H1 (cell line): Measurements from ENCODE around the gene ACTR1A. TPM values are rescaled to one million over a fixed set of nuclear protein-coding genes. Genes with fewer than 3 reads are reported as not detected.

Source experiments
- CTCF ChIA-PET: fragments of 300-600 bp; sonication (Branson Sonifier 250); formaldehyde crosslinking; loops from one replicate; lab custom pipeline; 2021; ENCODE audit not compliant: partially characterized antibody; lab: Charles Lee
- POLR2A ChIA-PET: fragments of 300-600 bp; sonication (Branson Sonifier 250); formaldehyde crosslinking; loops from one replicate; lab custom pipeline; 2021; ENCODE audit warnings: inconsistent platforms; ENCODE audit not compliant: partially characterized antibody; lab: Charles Lee
- DNase-seq, 2 experiments: peaks; one replicate each; pipeline versions ENCODE4 v3.0.0 to v3.0.0-alpha.2; 2010 to 2022; ENCODE audit warnings: low spot score in 2 of 2, low read depth in 1 of 2, mixed read lengths in 1 of 2
- FAIRE-seq: peaks from 2 replicates; lab custom pipeline; 2011; peaks lifted over from hg19 to GRCh38; lab: Jason Lieb, UNC
- H2AFZ ChIP-seq: 2 replicates; pipeline ENCODE4 v1.8.1; 2012; ENCODE audit warnings: low read length, inconsistent platforms
- H2AK5ac ChIP-seq: 2 replicates; pipeline ENCODE4 v1.6.1; 2013; ENCODE audit warnings: low read depth, low read length
- H2BK120ac ChIP-seq: replicated peaks from 2 replicates; pipeline ENCODE3; 2013; ENCODE audit warnings: low read depth, low read length, inconsistent platforms
- H2BK12ac ChIP-seq: 2 replicates; pipeline ENCODE4 v1.6.1; 2013; ENCODE audit warnings: low read depth, low read length
- H2BK15ac ChIP-seq: 2 replicates; pipeline ENCODE4 v1.6.1; 2013; ENCODE audit warnings: low read length
- H2BK20ac ChIP-seq: 2 replicates; pipeline ENCODE4 v1.6.1; 2013; ENCODE audit warnings: low read length
- H2BK5ac ChIP-seq: 2 replicates; pipeline ENCODE4 v1.6.1; 2013; ENCODE audit warnings: low read depth, low read length
- H3K14ac ChIP-seq: 2 replicates; pipeline ENCODE4 v1.6.1; 2013; ENCODE audit warnings: inconsistent platforms; ENCODE audit not compliant: insufficient read length
- H3K18ac ChIP-seq: 2 replicates; pipeline ENCODE4 v1.6.1; 2013; ENCODE audit warnings: low read length; ENCODE audit errors: extremely low read depth
- H3K23ac ChIP-seq: 2 replicates; pipeline ENCODE4 v1.6.1; 2013; ENCODE audit warnings: inconsistent platforms; ENCODE audit not compliant: insufficient read length
- H3K23me2 ChIP-seq: 2 replicates; pipeline ENCODE4 v1.6.1; 2013; ENCODE audit warnings: low read depth, low read length
- H3K27ac ChIP-seq: 2 replicates; pipeline ENCODE4 v1.6.1; 2011; ENCODE audit warnings: low read depth, low read length, inconsistent platforms
- H3K27me3 ChIP-seq, 4 experiments: replicated peaks in 1 of 4; 1 replicate in 1 of 4; 2 replicates in 3 of 4; pipeline versions ENCODE4 v1.6.1 to v1.8.1; 2011 to 2013; ENCODE audit warnings: low read length in 3 of 4, mild to moderate bottlenecking in 3 of 4, inconsistent platforms in 2 of 4, mixed read lengths in 2 of 4, moderate library complexity in 1 of 4; ENCODE audit not compliant: control insufficient read depth in 3 of 4, insufficient read depth in 3 of 4; ENCODE audit errors: extremely low read depth in 1 of 4
- H3K36me3 ChIP-seq, 4 experiments: 2 replicates each; pipeline versions ENCODE4 v1.6.1 to v1.8.1; 2011 to 2013; ENCODE audit warnings: mild to moderate bottlenecking in 4 of 4, low read length in 3 of 4, moderate library complexity in 2 of 4, control low read depth in 1 of 4, inconsistent platforms in 1 of 4; ENCODE audit not compliant: insufficient read depth in 4 of 4, control insufficient read depth in 2 of 4
- H3K4ac ChIP-seq: replicated peaks from 2 replicates; pipeline ENCODE3; 2013; ENCODE audit warnings: low read length, low read depth, mixed read lengths, inconsistent platforms; ENCODE audit not compliant: insufficient read length
- H3K4me1 ChIP-seq, 4 experiments: replicated peaks in 1 of 4; 1 replicate in 1 of 4; 2 replicates in 3 of 4; pipeline versions ENCODE4 v1.6.1 to v1.8.1; 2011 to 2013; ENCODE audit warnings: low read length in 3 of 4, inconsistent platforms in 2 of 4, mixed read lengths in 1 of 4; ENCODE audit not compliant: insufficient read depth in 4 of 4, control insufficient read depth in 3 of 4
- H3K4me2 ChIP-seq, 2 experiments: 2 replicates each; pipeline versions ENCODE4 v1.6.1 to v1.8.1; 2011 to 2013; ENCODE audit warnings: low read depth in 2 of 2, low read length in 2 of 2, control low read depth in 1 of 2, inconsistent platforms in 1 of 2, mild to moderate bottlenecking in 1 of 2; ENCODE audit not compliant: insufficient read depth in 1 of 2
- H3K4me3 ChIP-seq, 4 experiments: fragments of 200-600, 300-600 bp in 1 of 4; sonication (generic), shearing (Covaris generic), sonication (Bioruptor Twin) in 1 of 4; 2 replicates each; pipeline versions ENCODE4 v1.5.1 to v1.8.1; 2011 to 2016; ENCODE audit warnings: low read length in 4 of 4, low read depth in 3 of 4, control low read depth in 2 of 4, inconsistent platforms in 2 of 4, mild to moderate bottlenecking in 2 of 4, mixed read lengths in 1 of 4, moderate library complexity in 1 of 4; ENCODE audit not compliant: insufficient read depth in 2 of 4; ENCODE audit errors: extremely low read depth in 1 of 4
- H3K56ac ChIP-seq: replicated peaks from 2 replicates; pipeline ENCODE3; 2013; ENCODE audit warnings: low read depth, mild to moderate bottlenecking, mixed read lengths, low read length, inconsistent platforms; ENCODE audit not compliant: insufficient read length
- H3K79me1 ChIP-seq: 2 replicates; pipeline ENCODE4 v1.6.1; 2013; ENCODE audit warnings: low read depth, low read length, control low read depth
- H3K79me2 ChIP-seq, 2 experiments: 2 replicates each; pipeline versions ENCODE4 v1.6.1 to v1.8.1; 2012 to 2013; ENCODE audit warnings: low read length in 2 of 2, mild to moderate bottlenecking in 2 of 2, inconsistent platforms in 1 of 2; ENCODE audit not compliant: insufficient read depth in 2 of 2, control insufficient read depth in 1 of 2
- H3K9ac ChIP-seq, 4 experiments: replicated peaks in 1 of 4; 1 replicate in 1 of 4; 2 replicates in 3 of 4; pipeline versions ENCODE4 v1.6.1 to v1.8.1; 2011 to 2013; ENCODE audit warnings: low read depth in 3 of 4, low read length in 3 of 4, control low read depth in 2 of 4, mild to moderate bottlenecking in 2 of 4, moderate library complexity in 2 of 4, inconsistent platforms in 1 of 4; ENCODE audit errors: extremely low read depth in 1 of 4
- H3K9me3 ChIP-seq, 2 experiments: 2 replicates each; pipeline versions ENCODE4 v1.6.1 to v1.8.1; 2012 to 2013; ENCODE audit warnings: mild to moderate bottlenecking in 2 of 2, moderate library complexity in 2 of 2, control low read depth in 1 of 2, inconsistent platforms in 1 of 2, low read depth in 1 of 2, low read length in 1 of 2, mixed read lengths in 1 of 2; ENCODE audit not compliant: insufficient read depth in 2 of 2
- H4K20me1 ChIP-seq, 2 experiments: replicated peaks in 1 of 2; 2 replicates each; pipeline versions ENCODE3 to v1.8.1; 2011 to 2013; ENCODE audit warnings: inconsistent platforms in 2 of 2, low read length in 2 of 2, mild to moderate bottlenecking in 1 of 2; ENCODE audit not compliant: insufficient read depth in 2 of 2, control insufficient read depth in 1 of 2
- H4K5ac ChIP-seq: 2 replicates; pipeline ENCODE4 v1.6.1; 2013; ENCODE audit warnings: low read length, low read depth, mixed read lengths, inconsistent platforms; ENCODE audit not compliant: insufficient read length
- H4K8ac ChIP-seq: 2 replicates; pipeline ENCODE4 v1.8.0; 2013; ENCODE audit warnings: mild to moderate bottlenecking, moderate library complexity, low read length, inconsistent platforms; ENCODE audit not compliant: insufficient read depth; ENCODE audit errors: extremely low read depth
- H4K91ac ChIP-seq: replicated peaks from 2 replicates; pipeline ENCODE3; 2013; ENCODE audit warnings: low read length, mixed read lengths, inconsistent platforms; ENCODE audit not compliant: insufficient read length
- BCL11A ChIP-seq, 2 experiments: IDR thresholded peaks; one replicate each; pipeline ENCODE4 v1.6.1; 2011; ENCODE audit warnings: low read depth in 2 of 2, low read length in 2 of 2, mild to moderate bottlenecking in 2 of 2
- CHD2 ChIP-seq: IDR thresholded peaks from 2 replicates; pipeline ENCODE4 v1.6.1; 2012; ENCODE audit warnings: low read length, improper control_type of control experiment
- RBBP5 ChIP-seq: IDR thresholded peaks from 2 replicates; pipeline ENCODE4 v1.7.1; 2012; ENCODE audit warnings: low read depth, mild to moderate bottlenecking, inconsistent platforms, low read length, moderate library complexity, borderline replicate concordance
- SAP30 ChIP-seq: fragments of 300-600 bp; sonication (generic); IDR thresholded peaks from 2 replicates; pipeline ENCODE4 v1.7.1; 2012; ENCODE audit warnings: low read length, moderate library complexity, mild to moderate bottlenecking, inconsistent platforms; ENCODE audit not compliant: insufficient read depth, insufficient replicate concordance
- SIX5 ChIP-seq: IDR thresholded peaks from 2 replicates; pipeline ENCODE4 v1.6.1; 2011; ENCODE audit warnings: mild to moderate bottlenecking, low read depth, low read length
- WGBS, 2 experiments: shearing (Covaris generic) in 1 of 2; methylation state at CpG; one replicate each; pipeline versions ENCODE4 v1.1.6 to v1.1.7; 2013 to 2015; ENCODE audit warnings: low lambda C conversion rate in 2 of 2, mixed read lengths in 2 of 2, inconsistent platforms in 1 of 2, low coverage in 1 of 2, missing lambda C conversion rate in 1 of 2; ENCODE audit not compliant: insufficient replicate concordance in 2 of 2, insufficient coverage in 1 of 2, insufficient read length in 1 of 2; ENCODE audit errors: extremely low coverage in 1 of 2, missing lambda C conversion rate in 1 of 2; 5-methylcytosine and 5-hydroxymethylcytosine counted together
- polyA plus RNA-seq, 7 experiments: library from polyadenylated mRNA; depleted of rRNA in 3 of 7; stranded (reverse) in 5 of 7; unstranded in 2 of 7; fragments of >200 nt in 5 of 7; fragments of 200-250 nt in 2 of 7; gene quantifications; 1 replicate in 5 of 7; 2 replicates in 1 of 7; 4 replicates in 1 of 7; pipeline versions ENCODE4 v1.2.1 to v1.2.3, GENCODE V29; 2011 to 2013; ENCODE audit warnings: missing spikeins in 2 of 7, mixed read lengths in 2 of 7
- total RNA-seq: library from RNA; stranded (reverse); fragmentation: NEBNext Ultra II Directional; extraction: Animal tissue kit (Norgen Biotek cat#: 25700); gene quantifications from 2 replicates; pipeline ENCODE4 v1.2.1, GENCODE V29; 2021

ACTR1A gene
- total and polyA plus RNA-seq, 2 of the 8 experiments (the other 6 are each of a cell fraction or from before 2014, with no cell fraction given): 78.6 to 86.3 TPM

DNA sequence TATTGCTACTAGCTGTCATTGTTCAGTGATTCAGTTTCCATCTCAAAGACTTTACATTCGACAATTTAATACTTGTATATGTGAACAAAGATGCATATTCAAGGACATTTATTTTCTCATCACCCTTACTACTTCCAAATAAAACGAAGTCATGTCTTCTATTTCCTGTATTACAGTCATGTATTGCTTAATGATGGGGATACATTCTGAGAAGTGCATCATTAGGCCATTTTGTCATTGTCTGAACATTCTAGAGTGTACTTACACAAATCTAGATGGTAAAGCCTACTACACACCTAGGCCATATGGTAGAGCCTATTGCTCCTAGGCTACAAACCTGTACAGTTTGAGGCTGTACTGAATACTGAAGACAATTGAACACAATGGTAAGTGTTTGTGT, 57.7 kb downstream of the ACTR1A start:
- Histone ChIP-seq H3K27ac (no peak overlapping the region), H3K79me1 (no peaks in the 10 kb centered on the region), H3K4me2 (no peak overlapping the region), H4K8ac (no peak overlapping the region), H3K18ac (no peak overlapping the region), H3K36me3 (no peaks in the 10 kb centered on the region), H3K4ac (no peak overlapping the region), H3K9ac (no peak overlapping the region), H2AFZ (no peak overlapping the region), H2BK12ac (no peak overlapping the region), H3K4me3 (no peak overlapping the region), H3K9me3 (no peaks in the 10 kb centered on the region), H3K27me3 (no peaks in the 10 kb centered on the region), H3K23me2 (no peaks in the 10 kb centered on the region; the same call in 1 of the 2 replicates), H4K91ac (no peak overlapping the region), H4K20me1 (no peaks in the 10 kb centered on the region), H3K14ac (no peak overlapping the region), H2BK20ac (no peak overlapping the region), H3K23ac (no peak overlapping the region), H3K79me2 (no peaks in the 10 kb centered on the region), H2AK5ac (no peak overlapping the region), H4K5ac (no peak overlapping the region), H2BK15ac (no peak overlapping the region), H2BK120ac (no peak overlapping the region), H2BK5ac (no peak overlapping the region), H3K4me1 (peaks cover 0 to 4% (median 2%) of the 10 kb centered on the region in 4 experiments; a peak in 4 of 7 replicates), H3K56ac (no peak overlapping the region)
- no peak for DNase-seq
- WGBS, 2 experiments: 82% methylated on average over 2 of the region's 2 CpGs; no CpG with 5 or more reads in 1 of the 2 experiments
- FAIRE-seq: no peak
- CTCF ChIA-PET: interaction anchor here (1.2 kb wide), 1 partner anchor 32 kb away, joined by 5 read pairs; no protein-coding TSS in a partner anchor
- POLR2A ChIA-PET: no interaction called here
- TF ChIP-seq RBBP5 (no peak), SIX5 (no peak), CHD2 (no peak), SAP30 (no peak), BCL11A (IDR thresholded peaks at IDR 0.05; ENCODE audit: low read depth in 2 of 2, low read length in 2 of 2) (no peak)
